Panc1 (cell line): ENCODE results near the gene ACADSB. TPM values are rescaled to one million over a fixed set of nuclear protein-coding genes. Genes with fewer than 3 reads are reported as not detected.

Experiments used
- ATAC-seq: fragments of 200-7000 bp; cut with Tn5 transposase; 2 replicates; pipeline ENCODE4 v1.9.1; 2020; ENCODE audit warnings: mild to moderate bottlenecking, moderate library complexity
- BruUV-seq: library from RNA; stranded (reverse); fragments of 400-500 nt; replicated peaks from 2 replicates; lab custom pipeline; 2021; lab: Mats Ljungman, UMichigan
- CTCF ChIA-PET: fragments of 300-600 bp; sonication (Branson Sonifier 250); formaldehyde crosslinking; loops from one replicate; lab custom pipeline; 2022; ENCODE audit warnings: antibody characterized with exemption; lab: Charles Lee
- POLR2A ChIA-PET: fragments of 300-600 bp; sonication (Branson Sonifier 250); formaldehyde crosslinking; loops from one replicate; lab custom pipeline; 2022; ENCODE audit warnings: antibody characterized with exemption; lab: Charles Lee
- DNase-seq: peaks from one replicate; pipeline ENCODE4 v3.0.0-alpha.2; 2010; ENCODE audit warnings: low read depth, low spot score
- H3K27ac ChIP-seq: 2 replicates; pipeline ENCODE4 v1.5.1; 2011; ENCODE audit warnings: mild to moderate bottlenecking, low read length, inconsistent platforms
- H3K27me3 ChIP-seq: fragments of 200-500 bp; sonication (Bioruptor generic); 2 replicates; pipeline ENCODE4 v1.6.0; 2014; ENCODE audit warnings: low read length, inconsistent platforms; ENCODE audit not compliant: control insufficient read depth, insufficient read depth
- H3K36me3 ChIP-seq: fragments of 200-500 bp; sonication (Bioruptor generic); 2 replicates; pipeline ENCODE4 v1.5.1; 2014; ENCODE audit warnings: inconsistent platforms, mild to moderate bottlenecking, low read length, moderate library complexity; ENCODE audit not compliant: control insufficient read depth, insufficient read depth
- H3K4me1 ChIP-seq: 2 replicates; pipeline ENCODE4 v1.5.1; 2011; ENCODE audit warnings: inconsistent platforms, mild to moderate bottlenecking, low read length, moderate library complexity; ENCODE audit not compliant: control insufficient read depth, insufficient read depth
- H3K4me3 ChIP-seq, 2 experiments: 2 replicates each; pipeline ENCODE4 v1.5.1; 2011 to 2012; ENCODE audit warnings: low read depth in 2 of 2, low read length in 2 of 2, mild to moderate bottlenecking in 2 of 2, inconsistent platforms in 1 of 2, moderate library complexity in 1 of 2
- H3K9me3 ChIP-seq: fragments of 200-500 bp; sonication (Bioruptor generic); 2 replicates; pipeline ENCODE4 v1.5.1; 2014; ENCODE audit warnings: low read depth, mild to moderate bottlenecking, inconsistent platforms, low read length, moderate library complexity; ENCODE audit not compliant: control insufficient read depth, insufficient read depth
- POLR2AphosphoS5 ChIP-seq: IDR thresholded peaks from 2 replicates; pipeline ENCODE4 v1.6.1; 2012; ENCODE audit warnings: mild to moderate bottlenecking, low read depth, low read length, moderate library complexity
- SIN3A ChIP-seq: IDR thresholded peaks from 2 replicates; pipeline ENCODE4 v1.6.1; 2012; ENCODE audit warnings: low read depth, mild to moderate bottlenecking, low read length, moderate library complexity, borderline replicate concordance; ENCODE audit not compliant: insufficient read depth
- TCF7L2 ChIP-seq: IDR thresholded peaks from 2 replicates; pipeline ENCODE4 v1.6.1; 2011; ENCODE audit warnings: mild to moderate bottlenecking, low read depth, low read length, inconsistent platforms
- in situ Hi-C: cut with HindIII; loops from 2 replicates; pipeline ENCODE4 v1.10.0; 2016; ENCODE audit warnings: low sequenced_read_pairs, low pct_unique_long_range_greater_than_20kb
- intact Hi-C: fragments of 100-400 bp; cut with micrococcal nuclease; formaldehyde crosslinking; loops from one replicate; pipeline ENCODE4 v1.10.0; 2022; ENCODE audit not compliant: unreplicated experiment
- total RNA-seq: library from RNA; stranded (reverse); gene quantifications from one replicate; pipeline ENCODE4 v1.2.1, GENCODE V29; 2021; ENCODE audit not compliant: unreplicated experiment
- TF ChIP-seq, protein P1 (sequence below), 2 experiments: IDR thresholded peaks; 2 replicates each; pipeline ENCODE4 v1.6.1; 2011 to 2012; ENCODE audit warnings: low read depth in 2 of 2, control low read depth in 1 of 2, low read length in 1 of 2, mild to moderate bottlenecking in 1 of 2, moderate library complexity in 1 of 2; ENCODE audit not compliant: insufficient read depth in 1 of 2
- TF ChIP-seq, protein P2 (sequence below): fragments of 450-650 bp; IDR thresholded peaks from 2 replicates; pipeline ENCODE4 v1.5.1; 2017; ENCODE audit warnings: mild to moderate bottlenecking

The ACADSB gene
- total RNA-seq, 1 experiment from 2014 or later, result 19.2 TPM

DNA sequence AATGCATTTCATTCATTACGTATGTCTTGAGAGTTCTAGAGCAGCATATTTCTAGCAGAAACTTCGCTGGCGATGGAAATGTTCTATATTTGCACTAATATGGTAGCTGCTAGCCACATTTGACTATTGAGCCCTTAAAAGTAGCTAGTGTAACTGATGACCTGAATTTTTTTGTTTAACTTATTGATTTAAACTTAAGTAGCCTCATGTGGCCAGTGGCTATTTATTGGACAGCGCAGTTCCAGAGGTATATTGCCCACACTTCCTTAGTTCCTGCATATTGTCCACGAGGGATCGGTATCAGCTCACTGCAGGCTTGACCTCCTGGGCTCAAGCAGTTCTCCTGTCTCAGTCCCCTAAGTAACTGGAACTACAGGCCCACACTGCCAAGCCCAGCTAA, 24.9 kb upstream of the ACADSB start:
- H3K36me3 ChIP-seq, result no peaks in the 10 kb centered on the region; the same call in 1 of the 2 replicates
- no TSS peak for BruUV-seq
- in situ Hi-C loops, result no loop called here
- intact Hi-C loops, result no loop called here
- ATAC-seq (no peak), DNase-seq (no peak)
- no peaks in the 10 kb centered on the region for H3K9me3 ChIP-seq
- peaks cover 9% of the 10 kb centered on the region for H3K4me1 ChIP-seq
- TF ChIP-seq, protein P1, sequence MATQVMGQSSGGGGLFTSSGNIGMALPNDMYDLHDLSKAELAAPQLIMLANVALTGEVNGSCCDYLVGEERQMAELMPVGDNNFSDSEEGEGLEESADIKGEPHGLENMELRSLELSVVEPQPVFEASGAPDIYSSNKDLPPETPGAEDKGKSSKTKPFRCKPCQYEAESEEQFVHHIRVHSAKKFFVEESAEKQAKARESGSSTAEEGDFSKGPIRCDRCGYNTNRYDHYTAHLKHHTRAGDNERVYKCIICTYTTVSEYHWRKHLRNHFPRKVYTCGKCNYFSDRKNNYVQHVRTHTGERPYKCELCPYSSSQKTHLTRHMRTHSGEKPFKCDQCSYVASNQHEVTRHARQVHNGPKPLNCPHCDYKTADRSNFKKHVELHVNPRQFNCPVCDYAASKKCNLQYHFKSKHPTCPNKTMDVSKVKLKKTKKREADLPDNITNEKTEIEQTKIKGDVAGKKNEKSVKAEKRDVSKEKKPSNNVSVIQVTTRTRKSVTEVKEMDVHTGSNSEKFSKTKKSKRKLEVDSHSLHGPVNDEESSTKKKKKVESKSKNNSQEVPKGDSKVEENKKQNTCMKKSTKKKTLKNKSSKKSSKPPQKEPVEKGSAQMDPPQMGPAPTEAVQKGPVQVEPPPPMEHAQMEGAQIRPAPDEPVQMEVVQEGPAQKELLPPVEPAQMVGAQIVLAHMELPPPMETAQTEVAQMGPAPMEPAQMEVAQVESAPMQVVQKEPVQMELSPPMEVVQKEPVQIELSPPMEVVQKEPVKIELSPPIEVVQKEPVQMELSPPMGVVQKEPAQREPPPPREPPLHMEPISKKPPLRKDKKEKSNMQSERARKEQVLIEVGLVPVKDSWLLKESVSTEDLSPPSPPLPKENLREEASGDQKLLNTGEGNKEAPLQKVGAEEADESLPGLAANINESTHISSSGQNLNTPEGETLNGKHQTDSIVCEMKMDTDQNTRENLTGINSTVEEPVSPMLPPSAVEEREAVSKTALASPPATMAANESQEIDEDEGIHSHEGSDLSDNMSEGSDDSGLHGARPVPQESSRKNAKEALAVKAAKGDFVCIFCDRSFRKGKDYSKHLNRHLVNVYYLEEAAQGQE (IDR thresholded peaks at IDR 0.05; ENCODE audit: insufficient read depth in 1 of 2, low read depth in 2 of 2, low read length in 1 of 2), result no peak
- TF ChIP-seq SIN3A, result no peak
- TF ChIP-seq, protein P2, sequence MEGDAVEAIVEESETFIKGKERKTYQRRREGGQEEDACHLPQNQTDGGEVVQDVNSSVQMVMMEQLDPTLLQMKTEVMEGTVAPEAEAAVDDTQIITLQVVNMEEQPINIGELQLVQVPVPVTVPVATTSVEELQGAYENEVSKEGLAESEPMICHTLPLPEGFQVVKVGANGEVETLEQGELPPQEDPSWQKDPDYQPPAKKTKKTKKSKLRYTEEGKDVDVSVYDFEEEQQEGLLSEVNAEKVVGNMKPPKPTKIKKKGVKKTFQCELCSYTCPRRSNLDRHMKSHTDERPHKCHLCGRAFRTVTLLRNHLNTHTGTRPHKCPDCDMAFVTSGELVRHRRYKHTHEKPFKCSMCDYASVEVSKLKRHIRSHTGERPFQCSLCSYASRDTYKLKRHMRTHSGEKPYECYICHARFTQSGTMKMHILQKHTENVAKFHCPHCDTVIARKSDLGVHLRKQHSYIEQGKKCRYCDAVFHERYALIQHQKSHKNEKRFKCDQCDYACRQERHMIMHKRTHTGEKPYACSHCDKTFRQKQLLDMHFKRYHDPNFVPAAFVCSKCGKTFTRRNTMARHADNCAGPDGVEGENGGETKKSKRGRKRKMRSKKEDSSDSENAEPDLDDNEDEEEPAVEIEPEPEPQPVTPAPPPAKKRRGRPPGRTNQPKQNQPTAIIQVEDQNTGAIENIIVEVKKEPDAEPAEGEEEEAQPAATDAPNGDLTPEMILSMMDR, result no peak
- TF ChIP-seq TCF7L2, result no peak
- TF ChIP-seq POLR2AphosphoS5, result no peak
- POLR2A ChIA-PET, result no interaction called here
- no peak overlapping the region for H3K27ac ChIP-seq
- no peaks in the 10 kb centered on the region for H3K27me3 ChIP-seq
- CTCF ChIA-PET, result no interaction called here
- H3K4me3 ChIP-seq, result no peak overlapping the region

- DNase-seq, result no peak
- no TSS peak for BruUV-seq
- CTCF ChIA-PET, result no interaction called here
- H3K36me3 ChIP-seq, result no peaks in the 10 kb centered on the region; the same call in 1 of the 2 replicates
- H3K27me3 ChIP-seq, result no peaks in the 10 kb centered on the region
- in situ Hi-C loops (no loop called here), intact Hi-C loops (no loop called here)
- H3K4me1 ChIP-seq, result peaks cover 9% of the 10 kb centered on the region
- no peak overlapping the region for H3K4me3 ChIP-seq
- POLR2A ChIA-PET, result no interaction called here
- no peak overlapping the region for H3K27ac ChIP-seq
- no peak for ATAC-seq
- H3K9me3 ChIP-seq, result no peaks in the 10 kb centered on the region
- TF ChIP-seq SIN3A, result no peak
- TF ChIP-seq, protein P2, result no peak
Measured at GRCh38 chr10:122984708-122985107, 24.1 kb upstream of the ACADSB start.
